ENCODE results near the gene RBAK.

DNA sequence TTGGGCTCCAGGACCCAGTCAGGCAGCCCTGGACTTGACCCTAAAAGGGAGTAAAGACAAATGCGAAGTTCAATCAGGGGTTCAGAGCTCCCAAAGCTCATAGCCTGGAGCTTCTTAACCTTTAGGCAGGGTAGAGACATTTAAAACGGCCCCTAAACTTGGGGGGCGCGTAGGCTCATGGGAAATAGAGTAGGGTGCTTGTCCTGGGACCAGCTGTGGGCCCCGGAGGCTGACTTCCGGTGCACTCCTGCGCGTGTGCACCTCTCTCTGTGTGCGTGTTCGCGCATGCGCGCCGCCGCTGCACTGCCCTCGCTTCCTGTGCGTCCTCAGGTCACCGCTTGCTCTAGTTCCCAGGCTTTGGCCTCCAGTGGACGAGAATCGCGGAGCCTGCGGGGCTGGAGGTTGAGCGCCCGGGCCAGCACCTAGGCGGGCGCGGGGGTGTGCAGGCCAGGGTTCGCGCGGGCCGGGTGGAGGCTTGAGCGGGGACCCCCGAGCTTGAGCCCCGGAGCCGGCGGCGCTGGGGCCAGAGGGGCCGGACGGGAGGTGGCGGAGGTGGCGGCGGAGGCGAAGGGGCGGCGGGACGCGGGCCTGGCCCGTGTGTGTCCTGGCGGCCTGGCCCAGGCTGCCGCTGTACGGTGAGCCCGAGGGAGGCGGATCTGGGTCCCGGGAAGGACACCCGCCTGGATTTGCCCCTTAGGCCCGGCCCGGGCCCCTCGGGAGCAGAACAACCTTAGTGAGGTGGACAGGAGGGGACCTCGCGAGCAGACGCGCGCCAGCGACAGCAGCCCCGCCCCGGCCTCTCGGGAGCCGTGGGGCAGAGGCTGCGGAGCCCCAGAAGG, at the start of gene RBAK:
- TF ChIP-seq, protein P1, sequence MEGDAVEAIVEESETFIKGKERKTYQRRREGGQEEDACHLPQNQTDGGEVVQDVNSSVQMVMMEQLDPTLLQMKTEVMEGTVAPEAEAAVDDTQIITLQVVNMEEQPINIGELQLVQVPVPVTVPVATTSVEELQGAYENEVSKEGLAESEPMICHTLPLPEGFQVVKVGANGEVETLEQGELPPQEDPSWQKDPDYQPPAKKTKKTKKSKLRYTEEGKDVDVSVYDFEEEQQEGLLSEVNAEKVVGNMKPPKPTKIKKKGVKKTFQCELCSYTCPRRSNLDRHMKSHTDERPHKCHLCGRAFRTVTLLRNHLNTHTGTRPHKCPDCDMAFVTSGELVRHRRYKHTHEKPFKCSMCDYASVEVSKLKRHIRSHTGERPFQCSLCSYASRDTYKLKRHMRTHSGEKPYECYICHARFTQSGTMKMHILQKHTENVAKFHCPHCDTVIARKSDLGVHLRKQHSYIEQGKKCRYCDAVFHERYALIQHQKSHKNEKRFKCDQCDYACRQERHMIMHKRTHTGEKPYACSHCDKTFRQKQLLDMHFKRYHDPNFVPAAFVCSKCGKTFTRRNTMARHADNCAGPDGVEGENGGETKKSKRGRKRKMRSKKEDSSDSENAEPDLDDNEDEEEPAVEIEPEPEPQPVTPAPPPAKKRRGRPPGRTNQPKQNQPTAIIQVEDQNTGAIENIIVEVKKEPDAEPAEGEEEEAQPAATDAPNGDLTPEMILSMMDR (IDR thresholded peaks at IDR 0.05): no peak
- TF ChIP-seq POLR2AphosphoS5 (IDR thresholded peaks at IDR 0.05; ENCODE audit: low read depth, low read length) (peak; percentile 89), SIN3A (IDR thresholded peaks at IDR 0.05; ENCODE audit: borderline replicate concordance, insufficient read depth, low read depth, low read length) (peak; percentile 35; the same call in 1 of the 2 replicates), TCF7L2 (IDR thresholded peaks at IDR 0.05; ENCODE audit: low read depth, low read length) (no peak)
- TF ChIP-seq, protein P2, sequence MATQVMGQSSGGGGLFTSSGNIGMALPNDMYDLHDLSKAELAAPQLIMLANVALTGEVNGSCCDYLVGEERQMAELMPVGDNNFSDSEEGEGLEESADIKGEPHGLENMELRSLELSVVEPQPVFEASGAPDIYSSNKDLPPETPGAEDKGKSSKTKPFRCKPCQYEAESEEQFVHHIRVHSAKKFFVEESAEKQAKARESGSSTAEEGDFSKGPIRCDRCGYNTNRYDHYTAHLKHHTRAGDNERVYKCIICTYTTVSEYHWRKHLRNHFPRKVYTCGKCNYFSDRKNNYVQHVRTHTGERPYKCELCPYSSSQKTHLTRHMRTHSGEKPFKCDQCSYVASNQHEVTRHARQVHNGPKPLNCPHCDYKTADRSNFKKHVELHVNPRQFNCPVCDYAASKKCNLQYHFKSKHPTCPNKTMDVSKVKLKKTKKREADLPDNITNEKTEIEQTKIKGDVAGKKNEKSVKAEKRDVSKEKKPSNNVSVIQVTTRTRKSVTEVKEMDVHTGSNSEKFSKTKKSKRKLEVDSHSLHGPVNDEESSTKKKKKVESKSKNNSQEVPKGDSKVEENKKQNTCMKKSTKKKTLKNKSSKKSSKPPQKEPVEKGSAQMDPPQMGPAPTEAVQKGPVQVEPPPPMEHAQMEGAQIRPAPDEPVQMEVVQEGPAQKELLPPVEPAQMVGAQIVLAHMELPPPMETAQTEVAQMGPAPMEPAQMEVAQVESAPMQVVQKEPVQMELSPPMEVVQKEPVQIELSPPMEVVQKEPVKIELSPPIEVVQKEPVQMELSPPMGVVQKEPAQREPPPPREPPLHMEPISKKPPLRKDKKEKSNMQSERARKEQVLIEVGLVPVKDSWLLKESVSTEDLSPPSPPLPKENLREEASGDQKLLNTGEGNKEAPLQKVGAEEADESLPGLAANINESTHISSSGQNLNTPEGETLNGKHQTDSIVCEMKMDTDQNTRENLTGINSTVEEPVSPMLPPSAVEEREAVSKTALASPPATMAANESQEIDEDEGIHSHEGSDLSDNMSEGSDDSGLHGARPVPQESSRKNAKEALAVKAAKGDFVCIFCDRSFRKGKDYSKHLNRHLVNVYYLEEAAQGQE (IDR thresholded peaks at IDR 0.05; ENCODE audit: insufficient read depth in 1 of 2, low read depth in 2 of 2, low read length in 1 of 2): no peak

All from Panc1 (cell line).